ENCODE measurements around the gene ANKDD1A. TPM values are rescaled to one million over a fixed set of nuclear protein-coding genes. Genes with fewer than 3 reads are reported as not detected.

Gene ANKDD1A
- total and polyA plus RNA-seq, 4 donors = 9.8 to 21.0 (median 11.4) TPM

DNA sequence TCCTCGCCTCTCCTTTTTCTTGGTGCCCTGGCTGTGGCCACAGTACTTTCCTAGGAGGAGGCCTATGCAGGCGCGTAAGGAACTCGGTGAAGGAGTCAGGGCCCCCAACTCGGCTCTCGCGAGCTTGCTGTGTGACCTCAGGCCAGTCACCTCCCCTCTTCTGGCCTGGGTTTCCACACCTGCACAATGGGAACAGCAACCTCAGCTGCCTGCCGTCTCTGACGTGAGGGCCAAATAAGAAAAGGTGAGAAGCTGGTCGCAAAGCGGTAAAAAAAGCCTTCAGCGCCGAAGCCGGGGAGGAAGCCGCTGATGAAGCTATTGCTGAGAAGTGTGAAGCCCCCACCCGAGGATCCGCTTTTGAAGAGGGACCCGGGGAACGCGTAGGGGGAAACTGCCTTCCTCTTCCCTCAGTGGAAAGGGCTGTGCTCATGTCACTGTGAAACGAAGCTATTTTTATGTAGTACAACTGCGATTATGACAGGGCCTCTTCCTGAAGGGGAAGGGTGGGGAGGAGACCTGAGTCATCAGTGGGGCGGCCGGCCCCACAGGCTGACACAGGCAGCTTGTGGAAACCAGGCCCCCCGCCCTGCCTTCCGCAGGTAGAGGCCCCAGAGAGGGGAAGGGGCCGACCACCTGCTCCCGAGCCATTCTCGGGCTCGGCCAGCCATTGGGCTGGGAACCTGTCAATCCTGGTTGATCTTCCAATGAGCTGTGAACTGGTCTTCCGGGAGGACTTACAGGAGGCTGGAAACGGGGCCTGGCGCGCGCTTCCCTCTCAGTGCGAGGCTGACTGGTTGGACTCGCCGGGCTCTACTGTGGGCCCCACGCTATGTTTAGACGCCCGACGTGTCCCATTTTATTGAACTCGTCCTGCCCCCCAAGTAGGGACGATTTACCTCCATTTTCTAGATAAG, 18.0 kb upstream of the ANKDD1A start:
- no peaks in the 10 kb centered on the region for H3K9me3 ChIP-seq (ENCODE audit: control insufficient read depth, insufficient read depth, low read length)
- peak overlapping the region; percentile 86 for H3K27ac ChIP-seq (ENCODE audit: low read depth, low read length)
- H3K27me3 ChIP-seq (ENCODE audit: control insufficient read depth, insufficient read depth, low read length) = no peaks in the 10 kb centered on the region
- 23% methylated on average over 43 of the region's 44 CpGs for WGBS (ENCODE audit: insufficient coverage)
- DNase-seq (ENCODE audit: low read depth in 4 of 6, low spot score in 6 of 6) = peak; percentile 91 to 99 (median 94)
- H3K4me3 ChIP-seq (ENCODE audit: low read depth, low read length) = peak overlapping the region; percentile 40
- H3K36me3 ChIP-seq (ENCODE audit: control insufficient read depth, insufficient read depth, low read length) = no peaks in the 10 kb centered on the region
- peaks cover 39% of the 10 kb centered on the region for H3K4me1 ChIP-seq (ENCODE audit: control insufficient read depth, insufficient read depth, low read length)

DNA sequence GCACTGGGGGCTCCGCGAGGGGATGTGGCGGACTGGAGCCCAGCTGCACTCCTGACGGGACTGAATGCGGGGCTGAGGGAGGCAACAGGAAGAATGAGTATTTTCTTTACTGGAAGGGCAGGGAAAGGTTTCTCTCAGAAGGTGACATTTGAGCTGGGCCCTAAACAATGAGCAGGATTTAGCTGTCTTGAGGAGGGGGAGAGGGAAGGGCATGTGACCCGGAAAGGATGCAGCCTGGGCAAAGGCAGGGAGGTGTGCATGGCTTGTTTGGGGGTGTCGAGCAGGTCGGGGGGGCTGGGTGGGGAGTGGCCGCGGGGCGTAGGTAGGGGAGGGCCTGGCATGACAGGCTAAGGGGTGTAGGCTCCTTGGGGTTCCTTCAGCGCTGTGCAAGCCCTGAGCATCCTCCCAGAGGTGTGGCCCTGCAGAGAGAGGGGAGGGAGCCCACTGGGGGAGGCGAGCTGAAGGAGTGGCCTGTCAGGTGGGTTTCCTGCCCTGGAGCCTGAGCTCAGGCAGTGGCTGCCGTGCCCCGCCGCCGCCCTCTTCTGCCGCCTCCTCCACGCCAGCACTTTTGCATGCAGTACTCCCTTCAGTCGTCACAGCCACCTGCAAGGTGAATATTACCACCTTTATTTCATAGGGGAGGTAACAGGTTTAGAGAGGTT, 17.2 kb upstream of the ANKDD1A start:
- DNase-seq (ENCODE audit: low read depth in 4 of 6, low spot score in 6 of 6) = peak in 1 of 6 donors; percentile 9
- 31% methylated on average over 17 of the region's 20 CpGs for WGBS (ENCODE audit: insufficient coverage)

DNA sequence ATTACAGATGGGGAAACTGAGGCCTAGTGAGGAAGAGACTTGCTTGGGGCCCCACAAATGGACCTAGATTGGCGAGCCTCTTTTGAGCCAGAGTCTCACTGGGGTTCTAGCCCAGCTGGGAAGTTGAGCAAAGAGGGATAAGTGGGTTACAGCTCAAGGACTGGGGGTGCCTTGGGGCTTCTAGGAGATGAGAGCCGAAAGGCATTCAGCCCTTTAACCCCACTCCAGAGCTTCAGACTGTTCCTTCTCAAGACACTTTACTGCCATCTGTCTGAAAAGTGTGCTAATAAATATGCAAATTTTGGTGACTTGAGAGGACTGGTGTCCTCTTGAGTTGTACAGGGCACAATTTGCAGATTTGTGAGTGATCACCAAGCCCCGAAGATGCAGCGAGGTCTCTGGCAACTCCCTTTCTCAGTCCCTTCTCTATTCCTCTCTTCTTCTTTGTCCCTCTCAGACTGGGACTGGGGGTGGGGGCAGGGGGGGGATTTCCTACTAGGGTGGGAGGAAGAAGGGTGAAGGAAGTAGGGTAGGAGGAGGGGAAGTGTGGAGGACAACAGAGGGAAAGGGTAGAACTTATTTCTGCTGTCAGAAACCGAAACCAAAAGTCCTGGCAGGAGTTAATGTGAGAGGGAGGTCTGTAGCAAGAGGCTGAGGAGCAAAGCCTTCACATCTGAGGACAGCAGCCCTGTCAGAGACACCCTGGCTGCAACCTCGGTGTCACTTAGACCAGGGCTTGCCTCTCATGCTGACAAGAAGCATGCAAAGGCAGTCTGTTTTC, 16.2 kb upstream of the ANKDD1A start:
- WGBS (ENCODE audit: insufficient coverage) = 64% methylated on average over 4 of the region's 6 CpGs
- Histone ChIP-seq H3K27ac (ENCODE audit: low read depth, low read length) (peak overlapping the region; percentile 1), H3K4me3 (ENCODE audit: low read depth, low read length) (no peak overlapping the region), H3K27me3 (ENCODE audit: control insufficient read depth, insufficient read depth, low read length) (no peaks in the 10 kb centered on the region), H3K4me1 (ENCODE audit: control insufficient read depth, insufficient read depth, low read length) (peaks cover 39% of the 10 kb centered on the region), H3K36me3 (ENCODE audit: control insufficient read depth, insufficient read depth, low read length) (no peaks in the 10 kb centered on the region), H3K9me3 (ENCODE audit: control insufficient read depth, insufficient read depth, low read length) (no peaks in the 10 kb centered on the region)
- DNase-seq (ENCODE audit: low read depth in 4 of 6, low spot score in 6 of 6) = peak in 2 of 6 donors; percentile 20 to 38

More for the DNA sequence above, 17.2 kb upstream of the ANKDD1A start:
- H3K27me3 ChIP-seq (ENCODE audit: control insufficient read depth, insufficient read depth, low read length) = no peaks in the 10 kb centered on the region
- H3K27ac ChIP-seq (ENCODE audit: low read depth, low read length) = peak overlapping the region; percentile 86
- H3K4me3 ChIP-seq (ENCODE audit: low read depth, low read length) = peak overlapping the region; percentile 40
- peaks cover 39% of the 10 kb centered on the region for H3K4me1 ChIP-seq (ENCODE audit: control insufficient read depth, insufficient read depth, low read length)
- no peaks in the 10 kb centered on the region for H3K9me3 ChIP-seq (ENCODE audit: control insufficient read depth, insufficient read depth, low read length)
- no peaks in the 10 kb centered on the region for H3K36me3 ChIP-seq (ENCODE audit: control insufficient read depth, insufficient read depth, low read length)

DNA sequence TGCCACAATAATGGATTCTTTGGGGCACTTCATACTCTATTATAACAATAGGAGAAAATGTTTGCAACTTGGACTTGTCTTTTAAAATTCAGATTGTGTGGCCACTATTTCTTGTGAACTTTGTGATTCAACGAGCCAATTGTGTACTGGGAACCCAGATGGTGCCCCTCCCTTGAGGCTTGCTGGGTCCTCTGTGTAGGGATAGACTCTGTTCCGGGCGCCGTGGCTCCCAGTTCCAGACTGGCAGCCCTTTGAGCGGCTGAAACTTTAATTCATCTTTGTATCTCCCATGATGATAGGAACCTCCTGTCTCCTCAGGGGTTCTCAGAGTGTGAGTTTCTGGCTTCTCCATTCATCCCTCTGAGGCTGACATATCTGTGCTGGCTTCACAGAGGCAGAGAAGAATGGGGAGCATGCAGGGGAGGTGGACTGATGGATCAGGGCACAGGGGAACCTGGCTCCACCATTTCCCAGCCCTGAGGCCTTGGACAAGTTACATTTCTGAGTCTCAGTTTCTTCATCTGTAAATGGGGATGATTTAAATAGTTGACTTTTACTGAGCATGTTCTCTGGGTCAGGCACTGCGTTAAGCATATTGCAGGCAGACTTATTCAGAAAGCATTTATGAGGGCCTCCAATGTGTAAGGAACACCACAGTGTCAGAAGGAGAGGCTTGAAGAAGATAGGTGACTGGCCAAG, 15.2 kb upstream of the ANKDD1A start:
- DNase-seq (ENCODE audit: low read depth in 4 of 6, low spot score in 6 of 6) = no peak
- H3K4me3 ChIP-seq (ENCODE audit: low read depth, low read length) = no peak overlapping the region
- WGBS (ENCODE audit: insufficient coverage) = 83% methylated on average over 6 of the region's 6 CpGs
- peaks cover 3% of the 10 kb centered on the region for H3K9me3 ChIP-seq (ENCODE audit: control insufficient read depth, insufficient read depth, low read length)
- H3K4me1 ChIP-seq (ENCODE audit: control insufficient read depth, insufficient read depth, low read length) = peaks cover 39% of the 10 kb centered on the region
- no peak overlapping the region for H3K27ac ChIP-seq (ENCODE audit: low read depth, low read length)
- H3K36me3 ChIP-seq (ENCODE audit: control insufficient read depth, insufficient read depth, low read length) = no peaks in the 10 kb centered on the region
- H3K27me3 ChIP-seq (ENCODE audit: control insufficient read depth, insufficient read depth, low read length) = no peaks in the 10 kb centered on the region

DNA sequence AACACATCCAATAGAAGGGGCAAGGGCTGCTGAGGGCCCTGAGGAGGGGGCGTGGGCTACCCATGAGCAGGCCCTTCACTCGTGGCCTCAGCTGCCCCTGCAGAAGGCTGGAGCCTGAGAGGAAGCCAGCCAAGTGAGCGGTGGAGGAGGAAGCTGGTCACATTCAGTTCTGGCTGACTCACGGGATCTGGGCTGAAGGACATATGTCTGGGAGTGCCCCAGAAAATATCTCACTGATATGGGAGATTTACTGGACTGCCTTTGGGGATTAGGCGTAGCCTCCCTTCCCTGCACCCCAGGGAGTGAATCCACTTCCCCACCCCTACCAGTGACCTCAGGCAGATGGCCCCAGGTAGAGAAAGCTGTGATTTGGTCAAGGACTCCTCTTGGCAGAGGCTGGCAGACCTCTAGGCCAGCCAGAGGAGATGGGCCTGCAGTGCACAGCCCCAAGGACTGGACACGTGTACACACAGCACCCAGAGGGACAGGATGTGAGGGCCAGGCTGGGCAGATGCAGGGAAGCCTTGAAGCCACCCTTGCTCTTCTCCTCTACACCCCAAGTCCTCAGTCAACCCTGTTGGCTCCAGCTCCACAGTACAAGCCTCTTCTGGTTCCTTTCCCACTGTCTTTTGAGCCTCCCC, 14.2 kb upstream of the ANKDD1A start:
- no peak overlapping the region for H3K4me3 ChIP-seq (ENCODE audit: low read depth, low read length)
- peaks cover 5% of the 10 kb centered on the region for H3K9me3 ChIP-seq (ENCODE audit: control insufficient read depth, insufficient read depth, low read length)
- DNase-seq (ENCODE audit: low read depth in 4 of 6, low spot score in 6 of 6) = no peak
- peaks cover 39% of the 10 kb centered on the region for H3K4me1 ChIP-seq (ENCODE audit: control insufficient read depth, insufficient read depth, low read length)
- no peaks in the 10 kb centered on the region for H3K36me3 ChIP-seq (ENCODE audit: control insufficient read depth, insufficient read depth, low read length)
- H3K27me3 ChIP-seq (ENCODE audit: control insufficient read depth, insufficient read depth, low read length) = no peaks in the 10 kb centered on the region
- H3K27ac ChIP-seq (ENCODE audit: low read depth, low read length) = no peak overlapping the region
- WGBS (ENCODE audit: insufficient coverage) = 62% methylated on average over 4 of the region's 6 CpGs

GRCh38 chr15:64898406-64898805, 13.3 kb upstream of the ANKDD1A start:
- Histone ChIP-seq H3K9me3 (ENCODE audit: control insufficient read depth, insufficient read depth, low read length) (peaks cover 5% of the 10 kb centered on the region), H3K36me3 (ENCODE audit: control insufficient read depth, insufficient read depth, low read length) (no peaks in the 10 kb centered on the region), H3K27ac (ENCODE audit: low read depth, low read length) (no peak overlapping the region), H3K4me3 (ENCODE audit: low read depth, low read length) (no peak overlapping the region), H3K4me1 (ENCODE audit: control insufficient read depth, insufficient read depth, low read length) (peaks cover 33% of the 10 kb centered on the region), H3K27me3 (ENCODE audit: control insufficient read depth, insufficient read depth, low read length) (no peaks in the 10 kb centered on the region)
- DNase-seq (ENCODE audit: low read depth in 4 of 6, low spot score in 6 of 6) = no peak
- WGBS (ENCODE audit: insufficient coverage) = 95% methylated on average over 3 of the region's 4 CpGs

DNA sequence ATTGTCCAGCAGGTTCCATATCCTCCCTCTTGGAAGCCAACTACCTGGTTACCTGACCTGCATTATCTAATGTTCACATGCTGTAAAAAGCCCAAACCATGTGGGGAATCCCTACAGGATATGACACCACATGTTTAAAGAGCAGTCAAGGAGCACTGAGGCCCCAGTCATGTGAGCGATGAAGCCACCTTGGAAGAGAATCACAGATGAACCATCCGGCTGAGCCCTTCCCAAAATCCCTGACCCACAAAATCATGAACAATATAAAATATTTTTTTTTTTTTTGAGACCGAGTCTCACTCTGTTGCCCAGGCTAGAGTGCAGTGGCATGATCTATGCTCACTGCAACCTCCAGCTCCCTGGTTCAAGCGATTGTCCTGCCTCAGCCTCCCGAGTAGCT, 10.6 kb upstream of the ANKDD1A start:
- H3K27me3 ChIP-seq (ENCODE audit: control insufficient read depth, insufficient read depth, low read length) = no peaks in the 10 kb centered on the region
- no peak overlapping the region for H3K27ac ChIP-seq (ENCODE audit: low read depth, low read length)
- DNase-seq (ENCODE audit: low read depth in 4 of 6, low spot score in 6 of 6) = no peak
- peaks cover 15% of the 10 kb centered on the region for H3K4me1 ChIP-seq (ENCODE audit: control insufficient read depth, insufficient read depth, low read length)
- H3K36me3 ChIP-seq (ENCODE audit: control insufficient read depth, insufficient read depth, low read length) = no peaks in the 10 kb centered on the region
- 93% methylated on average over 2 of the region's 5 CpGs for WGBS (ENCODE audit: insufficient coverage)
- H3K9me3 ChIP-seq (ENCODE audit: control insufficient read depth, insufficient read depth, low read length) = peaks cover 5% of the 10 kb centered on the region
- H3K4me3 ChIP-seq (ENCODE audit: low read depth, low read length) = no peak overlapping the region

DNA sequence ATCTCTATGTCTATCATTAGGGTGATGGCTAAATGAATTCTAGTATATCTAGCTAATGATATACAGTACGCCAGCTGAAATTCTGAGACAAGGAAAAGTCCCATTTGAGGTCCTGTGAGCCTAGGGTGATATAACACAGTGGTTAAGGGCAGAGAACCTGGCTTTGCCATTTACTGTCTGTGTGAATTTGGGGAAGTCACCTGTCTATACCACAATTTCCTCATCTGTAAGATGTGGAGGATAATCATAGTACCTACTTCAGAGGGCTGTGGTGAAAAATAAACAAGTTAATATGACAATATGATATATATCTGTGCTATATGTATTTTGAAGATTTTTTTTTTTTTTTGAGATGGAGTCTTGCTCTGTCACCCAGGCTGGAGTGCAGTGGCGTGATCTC, 9.8 kb upstream of the ANKDD1A start:
- Histone ChIP-seq H3K4me1 (ENCODE audit: control insufficient read depth, insufficient read depth, low read length) (peaks cover 13% of the 10 kb centered on the region), H3K27me3 (ENCODE audit: control insufficient read depth, insufficient read depth, low read length) (no peaks in the 10 kb centered on the region), H3K27ac (ENCODE audit: low read depth, low read length) (no peak overlapping the region), H3K36me3 (ENCODE audit: control insufficient read depth, insufficient read depth, low read length) (no peaks in the 10 kb centered on the region), H3K4me3 (ENCODE audit: low read depth, low read length) (no peak overlapping the region), H3K9me3 (ENCODE audit: control insufficient read depth, insufficient read depth, low read length) (peaks cover 5% of the 10 kb centered on the region)
- WGBS (ENCODE audit: insufficient coverage) = no CpG with 5 or more reads among the region's 2 CpGs
- DNase-seq (ENCODE audit: low read depth in 4 of 6, low spot score in 6 of 6) = no peak

Measured in spinal cord (tissue), 10 donors.